K562 (cell line): ENCODE results near the gene SZT2. TPM values are rescaled to one million over a fixed set of nuclear protein-coding genes. Genes with fewer than 3 reads are reported as not detected.

ENCODE experiments used
- ATAC-seq: fragments of 200-7000 bp; cut with Tn5 transposase; 3 replicates; pipeline ENCODE4 v1.9.1; 2020; ENCODE audit warnings: moderate library complexity
- BruUV-seq: library from RNA; stranded (reverse); fragments of 400-500 nt; replicated peaks from 2 replicates; lab custom pipeline; 2021; lab: Mats Ljungman, UMichigan
- CTCF ChIA-PET: fragments of 300-600 bp; formaldehyde crosslinking; extraction: SDS; loops from one replicate; lab custom pipeline; 2021; ENCODE audit warnings: low intra/inter-chr PET ratio; lab: Yijun Ruan, JAX
- POLR2A ChIA-PET: fragments of 300-600, 350-650 bp; sonication (Branson Sonifier 250); formaldehyde crosslinking; extraction: SDS; loops from one replicate; lab custom pipeline; 2021; ENCODE audit warnings: antibody characterized with exemption, inconsistent platforms; lab: Yijun Ruan, JAX
- DNase-seq, 4 experiments: peaks; one replicate each; pipeline versions ENCODE4 v3.0.0 to v3.0.0-alpha.2; 2011 to 2018; ENCODE audit warnings: low spot score in 3 of 4, mixed read lengths in 3 of 4; ENCODE audit errors: extremely low read depth in 1 of 4
- FAIRE-seq: peaks from 2 replicates; lab custom pipeline; 2011; peaks lifted over from hg19 to GRCh38; lab: Jason Lieb, UNC
- H2AFZ ChIP-seq: 2 replicates; pipeline ENCODE4 v1.6.0; 2011; ENCODE audit warnings: low read depth, low read length, control low read depth, inconsistent platforms
- H3K27ac ChIP-seq: fragments of 200-600 bp; 3 replicates; pipeline ENCODE4 v1.8.0; 2011; ENCODE audit warnings: low read depth, mild to moderate bottlenecking, control low read depth, inconsistent platforms, low read length, moderate library complexity, mixed read lengths; ENCODE audit errors: extremely low read depth
- H3K27me3 ChIP-seq, 2 experiments: fragments of 300-600 bp in 1 of 2; 2 replicates in 1 of 2; 3 replicates in 1 of 2; pipeline versions ENCODE4 v1.6.0 to v1.8.0; 2011; ENCODE audit warnings: inconsistent platforms in 2 of 2, low read length in 2 of 2, mild to moderate bottlenecking in 1 of 2, mixed read lengths in 1 of 2, moderate library complexity in 1 of 2; ENCODE audit not compliant: control insufficient read depth in 2 of 2, insufficient read depth in 2 of 2
- H3K36me3 ChIP-seq: fragments of 300-600 bp; 3 replicates; pipeline ENCODE4 v1.8.0; 2011; ENCODE audit warnings: mild to moderate bottlenecking, low read length, inconsistent platforms; ENCODE audit not compliant: control insufficient read depth, insufficient read depth
- H3K4me1 ChIP-seq, 2 experiments: fragments of 200-600 bp in 1 of 2; replicated peaks in 1 of 2; 2 replicates in 1 of 2; 3 replicates in 1 of 2; pipeline versions ENCODE4 v1.5.1 to v1.8.0; 2011; ENCODE audit warnings: inconsistent platforms in 2 of 2, low read length in 2 of 2, mild to moderate bottlenecking in 1 of 2, mixed read lengths in 1 of 2, moderate library complexity in 1 of 2; ENCODE audit not compliant: control insufficient read depth in 2 of 2, insufficient read depth in 2 of 2
- H3K4me2 ChIP-seq: 2 replicates; pipeline ENCODE4 v1.6.1; 2011; ENCODE audit warnings: low read length, control low read depth, inconsistent platforms, mixed read lengths; ENCODE audit not compliant: insufficient read depth
- H3K4me3 ChIP-seq: fragments of 200-600 bp; sonication (generic), shearing (Covaris generic); 2 replicates; pipeline ENCODE4 v1.5.1; 2016; ENCODE audit warnings: control low read depth, inconsistent platforms
- H3K79me2 ChIP-seq: fragments of 200-600 bp; 3 replicates; pipeline ENCODE4 v1.8.0; 2011; ENCODE audit warnings: low read length, inconsistent platforms; ENCODE audit not compliant: control insufficient read depth, insufficient read depth
- H3K9ac ChIP-seq, 2 experiments: 2 replicates each; pipeline versions ENCODE4 v1.6.0 to v1.6.1; 2011; ENCODE audit warnings: low read depth in 2 of 2, low read length in 2 of 2, control low read depth in 1 of 2, inconsistent platforms in 1 of 2, mild to moderate bottlenecking in 1 of 2, mixed read lengths in 1 of 2; ENCODE audit not compliant: insufficient read depth in 1 of 2
- H3K9me1 ChIP-seq: one replicate; pipeline ENCODE4 v1.6.0; 2011; ENCODE audit warnings: inconsistent platforms, mild to moderate bottlenecking, low read length, moderate library complexity; ENCODE audit not compliant: control insufficient read depth, insufficient read depth
- H3K9me3 ChIP-seq: replicated peaks from 2 replicates; pipeline ENCODE4 v1.5.1; 2011; ENCODE audit warnings: low read depth, low read length, inconsistent platforms; ENCODE audit not compliant: control insufficient read depth, insufficient read depth
- H4K20me1 ChIP-seq: replicated peaks from 2 replicates; pipeline ENCODE4 v1.6.1; 2011; ENCODE audit warnings: low read length, inconsistent platforms, mixed read lengths; ENCODE audit not compliant: control insufficient read depth, insufficient read depth
- BRF1 ChIP-seq: IDR thresholded peaks from 3 replicates; pipeline ENCODE4 v1.6.1; 2011; ENCODE audit warnings: borderline replicate concordance, mild to moderate bottlenecking; ENCODE audit not compliant: insufficient read length; ENCODE audit errors: extremely low read depth
- EHMT2 ChIP-seq: fragments of 450-650 bp; IDR thresholded peaks from 2 replicates; pipeline ENCODE4 v1.6.1; 2018; ENCODE audit warnings: antibody characterized with exemption
- ELF1 ChIP-seq: fragments of 200-800 bp; sonication (Bioruptor generic); IDR thresholded peaks from 2 replicates; pipeline ENCODE4 v1.6.1; 2016; ENCODE audit warnings: missing genetic modification characterization, missing compliant biosample characterization
- ELF4 ChIP-seq: fragments of 450-650 bp; formaldehyde crosslinking; IDR thresholded peaks from 2 replicates; pipeline ENCODE4 v1.4.0; 2022; ENCODE audit warnings: missing genetic modification characterization
- GTF2E2 ChIP-seq: fragments of 200-800 bp; sonication (Bioruptor generic); IDR thresholded peaks from 2 replicates; pipeline ENCODE4 v1.6.1; 2016; ENCODE audit warnings: missing genetic modification characterization, missing compliant biosample characterization
- HDAC2 ChIP-seq: fragments of 450-650 bp; IDR thresholded peaks from 2 replicates; pipeline ENCODE4 v1.6.1; 2016; ENCODE audit warnings: mild to moderate bottlenecking
- HNRNPL ChIP-seq: fragments of 200-400 bp; formaldehyde crosslinking; IDR thresholded peaks from 2 replicates; pipeline ENCODE4 v1.6.1; 2017; ENCODE audit warnings: low read depth, mild to moderate bottlenecking, low read length
- MCM2 ChIP-seq: fragments of 450-650 bp; IDR thresholded peaks from 2 replicates; pipeline ENCODE4 v1.6.1; 2017; ENCODE audit warnings: low read depth, mild to moderate bottlenecking
- NCOA2 ChIP-seq, 2 experiments: fragments of 450-650 bp; IDR thresholded peaks; 2 replicates each; pipeline ENCODE4 v1.6.1; 2018; ENCODE audit warnings: mild to moderate bottlenecking in 2 of 2, moderate library complexity in 1 of 2; ENCODE audit not compliant: partially characterized antibody in 2 of 2
- NKRF ChIP-seq: fragments of 450-650 bp; IDR thresholded peaks from 2 replicates; pipeline ENCODE4 v1.6.1; 2016; ENCODE audit warnings: borderline replicate concordance
- POLR2B ChIP-seq: fragments of 450-650 bp; IDR thresholded peaks from 2 replicates; pipeline ENCODE4 v1.6.1; 2018; ENCODE audit warnings: low read depth; ENCODE audit not compliant: partially characterized antibody
- SNIP1 ChIP-seq: fragments of 450-650 bp; IDR thresholded peaks from 2 replicates; pipeline ENCODE4 v1.7.1; 2017; ENCODE audit warnings: low read depth, mild to moderate bottlenecking
- SRF ChIP-seq, 2 experiments: fragments of 250-450, 450-650 bp in 1 of 2; sonication (Bioruptor Pico) in 1 of 2; sonication (generic) in 1 of 2; formaldehyde crosslinking; IDR thresholded peaks; 2 replicates each; pipeline versions ENCODE4 v1.5.0 to v1.5.1; 2020 to 2022; ENCODE audit warnings: mild to moderate bottlenecking in 1 of 2, missing genetic modification reagents in 1 of 2
- U2AF2 ChIP-seq: fragments of 200-400 bp; formaldehyde crosslinking; optimal IDR thresholded peaks from 2 replicates; pipeline ENCODE3; 2017; ENCODE audit warnings: low read depth, mild to moderate bottlenecking, low read length
- YY1 ChIP-seq, 3 experiments: IDR thresholded peaks; 2 replicates each; pipeline ENCODE4 v1.6.1; 2011; ENCODE audit warnings: low read length in 2 of 3, mild to moderate bottlenecking in 2 of 3, moderate library complexity in 2 of 3, borderline replicate concordance in 1 of 3, control low read depth in 1 of 3, low read depth in 1 of 3; ENCODE audit not compliant: insufficient read depth in 3 of 3, insufficient replicate concordance in 2 of 3, control insufficient read depth in 1 of 3, insufficient read length in 1 of 3; ENCODE audit errors: extremely low read depth in 1 of 3
- WGBS: fragments of 100-300 bp; shearing (Covaris generic); methylation state at CpG from one replicate; pipeline ENCODE4 v1.1.6; 2016; ENCODE audit warnings: low coverage, mixed read lengths; ENCODE audit not compliant: insufficient coverage; ENCODE audit errors: missing lambda C conversion rate; 5-methylcytosine and 5-hydroxymethylcytosine counted together
- in situ Hi-C: fragments of 300-500 bp; cut with MboI; formaldehyde crosslinking; loops from 4 replicates; pipeline ENCODE4 v1.15.0; 2018; ENCODE audit warnings: inconsistent platforms, mixed read lengths
- intact Hi-C: fragments of 100-400 bp; cut with micrococcal nuclease; formaldehyde crosslinking; loops from 2 replicates; pipeline ENCODE4 v1.14.2; 2022
- polyA plus RNA-seq, 8 experiments: library from polyadenylated mRNA; depleted of rRNA in 4 of 8; stranded (reverse) in 5 of 8; unstranded in 3 of 8; fragments of >200 nt; fragmentation: Nextera tagmentation in 2 of 8; fragmentation: Illumina TruSeq in 1 of 8; extraction: Ambion mirVana in 2 of 8; extraction: Trizol in 1 of 8; gene quantifications; 2 replicates each; pipeline versions ENCODE4 v1.2.1 to v1.2.3, GENCODE V29; 2011 to 2014; ENCODE audit warnings: inconsistent platforms in 1 of 8, missing spikeins in 1 of 8
- total RNA-seq, 7 experiments: library from RNA; depleted of rRNA in 6 of 7; stranded (reverse); fragments of >200 nt in 6 of 7; fragmentation: Illumina TruSeq in 2 of 7; extraction: Trizol in 2 of 7; gene quantifications; 2 replicates each; pipeline versions ENCODE4 v1.2.1 to v1.2.3, GENCODE V29; 2011 to 2021; ENCODE audit warnings: low replicate concordance in 1 of 7
- TF ChIP-seq, protein P1 (sequence below): fragments of 250-450 bp; sonication (Bioruptor Pico); IDR thresholded peaks from 2 replicates; pipeline ENCODE4 v1.4.0; 2020; ENCODE audit warnings: mild to moderate bottlenecking, moderate library complexity, borderline replicate concordance

Gene SZT2
- total and polyA plus RNA-seq, 9 of the 15 experiments (the other 6 are each of a cell fraction or from before 2014, with no cell fraction given): 0.88 to 31.0 (median 12.8) TPM

DNA sequence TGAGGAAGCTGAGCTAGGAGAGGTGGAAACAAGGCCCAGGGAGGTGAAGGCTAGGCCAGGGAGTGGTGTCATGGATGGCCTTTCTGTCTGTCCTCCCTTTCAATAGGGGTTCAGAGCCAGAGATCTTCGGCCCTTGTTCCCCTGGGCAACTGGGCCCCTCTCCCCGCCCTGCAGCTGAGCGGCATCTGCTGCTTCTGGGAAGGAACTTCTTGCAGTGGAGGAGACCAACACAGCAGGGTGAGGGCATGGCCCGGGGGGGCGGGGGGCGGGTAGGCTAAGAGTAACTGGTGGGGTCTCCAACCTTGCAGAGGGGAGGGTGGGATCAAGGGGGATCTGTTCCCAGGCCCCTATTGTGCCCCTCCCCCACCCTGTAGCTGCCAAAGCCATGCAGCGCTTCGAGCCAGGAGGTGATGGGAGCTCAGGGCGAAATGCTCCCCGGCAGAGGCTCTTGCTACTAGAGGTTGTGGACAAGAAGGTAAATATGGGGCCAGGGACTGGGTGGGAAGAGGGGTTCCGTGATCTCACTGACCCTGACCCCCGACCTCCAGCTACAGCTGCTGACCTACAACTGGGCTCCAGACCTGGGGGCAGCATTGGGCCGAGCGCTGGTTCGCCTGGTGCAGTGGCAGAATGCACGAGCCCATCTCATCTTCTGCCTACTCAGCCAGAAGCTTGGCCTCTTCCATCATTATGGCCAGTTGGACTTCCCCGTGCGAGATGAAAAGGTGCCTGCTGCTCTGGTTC is 52.4 kb downstream of the SZT2 start:
- Histone ChIP-seq H3K27ac (no peak overlapping the region), H3K36me3 (peaks cover 39% of the 10 kb centered on the region; the same call in 2 of the 3 replicates), H3K9me1 (peaks cover 4% of the 10 kb centered on the region), H3K79me2 (no peaks in the 10 kb centered on the region), H3K4me2 (no peak overlapping the region), H3K4me3 (no peak overlapping the region), H3K9me3 (no peaks in the 10 kb centered on the region), H3K4me1 (peaks cover 8% of the 10 kb centered on the region in 2 experiments; a peak in 3 of 5 replicates), H4K20me1 (peaks cover 1% of the 10 kb centered on the region; the same call in 1 of the 2 replicates), H3K27me3 (no peaks in the 10 kb centered on the region), H2AFZ (no peak overlapping the region), H3K9ac (no peak overlapping the region)
- no peak for ATAC-seq
- no peak for FAIRE-seq
- TF ChIP-seq MCM2: no peak
- no peak for TF ChIP-seq ELF4
- TF ChIP-seq HDAC2: no peak
- TF ChIP-seq NCOA2 (IDR thresholded peaks at IDR 0.05; ENCODE audit: partially characterized antibody in 2 of 2): no peak
- no peak for TF ChIP-seq YY1 (IDR thresholded peaks at IDR 0.05; ENCODE audit: borderline replicate concordance in 1 of 3, control insufficient read depth in 1 of 3, extremely low read depth in 1 of 3, insufficient read depth in 3 of 3, insufficient read length in 1 of 3, insufficient replicate concordance in 2 of 3, low read depth in 1 of 3, low read length in 2 of 3)
- no peak for TF ChIP-seq EHMT2
- TF ChIP-seq U2AF2: no peak
- no peak for TF ChIP-seq HNRNPL
- TF ChIP-seq POLR2B: no peak
- no peak for TF ChIP-seq GTF2E2 (tag)
- TF ChIP-seq ELF1 (tag): no peak
- no peak for TF ChIP-seq SNIP1
- no peak for TF ChIP-seq NKRF
- TF ChIP-seq, protein P1, sequence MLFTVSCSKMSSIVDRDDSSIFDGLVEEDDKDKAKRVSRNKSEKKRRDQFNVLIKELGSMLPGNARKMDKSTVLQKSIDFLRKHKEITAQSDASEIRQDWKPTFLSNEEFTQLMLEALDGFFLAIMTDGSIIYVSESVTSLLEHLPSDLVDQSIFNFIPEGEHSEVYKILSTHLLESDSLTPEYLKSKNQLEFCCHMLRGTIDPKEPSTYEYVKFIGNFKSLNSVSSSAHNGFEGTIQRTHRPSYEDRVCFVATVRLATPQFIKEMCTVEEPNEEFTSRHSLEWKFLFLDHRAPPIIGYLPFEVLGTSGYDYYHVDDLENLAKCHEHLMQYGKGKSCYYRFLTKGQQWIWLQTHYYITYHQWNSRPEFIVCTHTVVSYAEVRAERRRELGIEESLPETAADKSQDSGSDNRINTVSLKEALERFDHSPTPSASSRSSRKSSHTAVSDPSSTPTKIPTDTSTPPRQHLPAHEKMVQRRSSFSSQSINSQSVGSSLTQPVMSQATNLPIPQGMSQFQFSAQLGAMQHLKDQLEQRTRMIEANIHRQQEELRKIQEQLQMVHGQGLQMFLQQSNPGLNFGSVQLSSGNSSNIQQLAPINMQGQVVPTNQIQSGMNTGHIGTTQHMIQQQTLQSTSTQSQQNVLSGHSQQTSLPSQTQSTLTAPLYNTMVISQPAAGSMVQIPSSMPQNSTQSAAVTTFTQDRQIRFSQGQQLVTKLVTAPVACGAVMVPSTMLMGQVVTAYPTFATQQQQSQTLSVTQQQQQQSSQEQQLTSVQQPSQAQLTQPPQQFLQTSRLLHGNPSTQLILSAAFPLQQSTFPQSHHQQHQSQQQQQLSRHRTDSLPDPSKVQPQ (CRISPR knock-in tag): no peak
- no peak for TF ChIP-seq SRF (CRISPR knock-in tag; IDR thresholded peaks at IDR 0.05)
- no peak for TF ChIP-seq BRF1
- 87% methylated on average over 9 of the region's 18 CpGs for WGBS
- CTCF ChIA-PET: no interaction called here
- POLR2A ChIA-PET: interaction anchor here (0.6 to 1.3 kb wide), 6 partner anchors 10 to 529 kb away, joined by 3 to 6 read pairs (median 3); no protein-coding TSS in a partner anchor
- intact Hi-C loops: no loop called here
- no peak for DNase-seq
- no TSS peak for BruUV-seq
- in situ Hi-C loops: no loop called here
